HepG2 (cell line): ENCODE results near the gene ABAT. TPM values are rescaled to one million over a fixed set of nuclear protein-coding genes. Genes with fewer than 3 reads are reported as not detected.

Experiments used
- ATAC-seq: fragments of 200-7000 bp; cut with Tn5 transposase; 3 replicates; pipeline ENCODE4 v1.9.1; 2020; ENCODE audit warnings: mild to moderate bottlenecking, moderate library complexity
- BruUV-seq: library from RNA; stranded (reverse); fragments of 400-500 nt; replicated peaks from 2 replicates; lab custom pipeline; 2021; lab: Mats Ljungman, UMichigan
- CTCF ChIA-PET: fragments of 300-600 bp; formaldehyde crosslinking; extraction: SDS; loops from one replicate; lab custom pipeline; 2021; ENCODE audit warnings: low total read pairs, inconsistent platforms, low intra/inter-chr PET ratio; lab: Yijun Ruan, JAX
- POLR2A ChIA-PET: fragments of 350-600 bp; sonication (Branson Sonifier 250); formaldehyde crosslinking; loops from one replicate; lab custom pipeline; 2020; ENCODE audit warnings: antibody characterized with exemption, inconsistent platforms; lab: Yijun Ruan, JAX
- DNase-seq: peaks from one replicate; pipeline ENCODE4 v3.0.0-alpha.2; 2015; ENCODE audit warnings: low spot score
- FAIRE-seq: peaks from 3 replicates; lab custom pipeline; 2011; peaks lifted over from hg19 to GRCh38; lab: Jason Lieb, UNC
- H2AFZ ChIP-seq: one replicate; pipeline ENCODE4 v1.6.1; 2011; ENCODE audit warnings: low read length, inconsistent platforms
- H3K27ac ChIP-seq: fragments of 300-600 bp; 3 replicates; pipeline ENCODE4 v1.8.0; 2011; ENCODE audit warnings: mixed run types, mild to moderate bottlenecking, mixed read lengths, low read length, inconsistent platforms; ENCODE audit not compliant: insufficient read depth; ENCODE audit errors: extremely low read length
- H3K27me3 ChIP-seq, 2 experiments: fragments of 200-600 bp in 1 of 2; 2 replicates in 1 of 2; 3 replicates in 1 of 2; pipeline versions ENCODE4 v1.6.0 to v1.8.0; 2011; ENCODE audit warnings: low read length in 2 of 2, mild to moderate bottlenecking in 2 of 2, moderate library complexity in 2 of 2, inconsistent platforms in 1 of 2; ENCODE audit not compliant: insufficient read depth in 2 of 2, control insufficient read depth in 1 of 2
- H3K36me3 ChIP-seq, 2 experiments: fragments of 200-600 bp in 1 of 2; replicated peaks in 1 of 2; 2 replicates in 1 of 2; 3 replicates in 1 of 2; pipeline versions ENCODE4 v1.5.1 to v1.8.0; 2011; ENCODE audit warnings: low read length in 2 of 2, inconsistent platforms in 1 of 2; ENCODE audit not compliant: insufficient read depth in 2 of 2, control insufficient read depth in 1 of 2
- H3K4me1 ChIP-seq: 2 replicates; pipeline ENCODE4 v1.5.1; 2012; ENCODE audit warnings: low read length, inconsistent platforms; ENCODE audit not compliant: insufficient read depth
- H3K4me2 ChIP-seq: 2 replicates; pipeline ENCODE4 v1.6.0; 2011; ENCODE audit warnings: low read depth, low read length, inconsistent platforms
- H3K4me3 ChIP-seq, 3 experiments: fragments of 200-600 bp in 1 of 3; sonication (generic), shearing (Covaris generic) in 1 of 3; replicated peaks in 1 of 3; 2 replicates each; pipeline ENCODE4 v1.5.1; 2011 to 2016; ENCODE audit warnings: low read length in 3 of 3, inconsistent platforms in 2 of 3, low read depth in 2 of 3, mild to moderate bottlenecking in 2 of 3, control low read depth in 1 of 3, mixed read lengths in 1 of 3; ENCODE audit not compliant: insufficient read depth in 1 of 3
- H3K79me2 ChIP-seq: one replicate; pipeline ENCODE4 v1.6.1; 2011; ENCODE audit warnings: low read length, inconsistent platforms; ENCODE audit not compliant: insufficient read depth
- H3K9ac ChIP-seq: 2 replicates; pipeline ENCODE4 v1.6.0; 2011; ENCODE audit warnings: mild to moderate bottlenecking, low read depth, low read length, inconsistent platforms; ENCODE audit not compliant: insufficient read depth
- H3K9me3 ChIP-seq: 2 replicates; pipeline ENCODE4 v1.5.1; 2012; ENCODE audit warnings: mild to moderate bottlenecking, low read length
- H4K20me1 ChIP-seq: 2 replicates; pipeline ENCODE4 v1.6.0; 2011; ENCODE audit warnings: inconsistent platforms, mild to moderate bottlenecking, low read length, moderate library complexity; ENCODE audit not compliant: insufficient read depth
- AGO2 ChIP-seq: fragments of 200-400 bp; formaldehyde crosslinking; optimal IDR thresholded peaks from 2 replicates; pipeline ENCODE3; 2017; ENCODE audit warnings: mild to moderate bottlenecking, low read depth, low read length, moderate library complexity
- HMGA1 ChIP-seq: sonication (generic); formaldehyde crosslinking; conservative IDR thresholded peaks from 2 replicates; pipeline ENCODE4 v1.4.0; 2020; ENCODE audit warnings: missing genetic modification reagents
- HNF4A ChIP-seq: sonication (generic); formaldehyde crosslinking; IDR thresholded peaks from 2 replicates; pipeline ENCODE4 v1.4.0; 2020; ENCODE audit warnings: missing genetic modification reagents
- MAFG ChIP-seq: sonication (generic); formaldehyde crosslinking; IDR thresholded peaks from 2 replicates; pipeline ENCODE4 v1.5.1; 2020; ENCODE audit warnings: mild to moderate bottlenecking, missing genetic modification reagents
- PHF20 ChIP-seq: sonication (generic); formaldehyde crosslinking; IDR thresholded peaks from 2 replicates; pipeline ENCODE4 v1.5.0; 2020; ENCODE audit warnings: mild to moderate bottlenecking, missing genetic modification reagents
- RBM39 ChIP-seq: fragments of 200-400 bp; formaldehyde crosslinking; IDR thresholded peaks from one replicate; pipeline ENCODE4 v1.6.1; 2018; ENCODE audit warnings: antibody characterized with exemption, mild to moderate bottlenecking, low read depth, low read length; ENCODE audit not compliant: poor library complexity, severe bottlenecking
- SOX5 ChIP-seq: IDR thresholded peaks from 2 replicates; pipeline ENCODE4 v1.6.1; 2016; ENCODE audit warnings: borderline replicate concordance
- SRSF9 ChIP-seq: fragments of 200-400 bp; formaldehyde crosslinking; IDR thresholded peaks from 2 replicates; pipeline ENCODE4 v1.6.1; 2018; ENCODE audit warnings: borderline replicate concordance, mild to moderate bottlenecking, low read depth, low read length; ENCODE audit not compliant: insufficient read depth, poor library complexity, severe bottlenecking
- WIZ ChIP-seq: sonication (generic); formaldehyde crosslinking; IDR thresholded peaks from 2 replicates; pipeline ENCODE4 v1.5.1; 2020; ENCODE audit warnings: mild to moderate bottlenecking, missing genetic modification reagents
- ZNF326 ChIP-seq: sonication (generic); formaldehyde crosslinking; IDR thresholded peaks from 2 replicates; pipeline ENCODE4 v1.4.0; 2020; ENCODE audit warnings: missing genetic modification reagents, borderline replicate concordance
- ZNF430 ChIP-seq: sonication (generic); formaldehyde crosslinking; IDR thresholded peaks from 2 replicates; pipeline ENCODE4 v1.9.0; 2021; ENCODE audit warnings: mild to moderate bottlenecking, missing genetic modification reagents
- ZNF547 ChIP-seq: sonication (generic); formaldehyde crosslinking; IDR thresholded peaks from 2 replicates; pipeline ENCODE4 v1.5.1; 2020; ENCODE audit warnings: mild to moderate bottlenecking, missing genetic modification reagents
- ZNF609 ChIP-seq: sonication (generic); formaldehyde crosslinking; IDR thresholded peaks from 2 replicates; pipeline ENCODE4 v1.4.0; 2020; ENCODE audit warnings: mild to moderate bottlenecking, missing genetic modification reagents, borderline replicate concordance
- ZNF713 ChIP-seq: sonication (generic); formaldehyde crosslinking; IDR thresholded peaks from 2 replicates; pipeline ENCODE4 v1.4.0; 2020; ENCODE audit warnings: mild to moderate bottlenecking, missing genetic modification reagents
- ZNF891 ChIP-seq: sonication (generic); formaldehyde crosslinking; IDR thresholded peaks from 2 replicates; pipeline ENCODE4 v1.5.0; 2020; ENCODE audit warnings: mild to moderate bottlenecking, missing genetic modification reagents
- WGBS: methylation state at CpG from one replicate; pipeline ENCODE4 v1.1.6; 2017; ENCODE audit warnings: low lambda C conversion rate; 5-methylcytosine and 5-hydroxymethylcytosine counted together
- in situ Hi-C: cut with HindIII; loops from 2 replicates; pipeline ENCODE4 v1.10.0; 2017; ENCODE audit warnings: low pct_unique_long_range_greater_than_20kb; ENCODE audit not compliant: extremely low pct_ligation_motif_present
- intact Hi-C: fragments of 100-400 bp; cut with micrococcal nuclease; formaldehyde crosslinking; loops from one replicate; pipeline ENCODE4 v1.10.0; 2022; ENCODE audit not compliant: unreplicated experiment
- polyA plus RNA-seq, 8 experiments: library from polyadenylated mRNA; depleted of rRNA in 3 of 8; stranded (reverse) in 7 of 8; unstranded in 1 of 8; fragments of >200 nt; fragmentation: Illumina TruSeq in 4 of 8; extraction: Trizol in 4 of 8; gene quantifications; 2 replicates each; pipeline versions ENCODE4 v1.2.1 to v1.2.3, GENCODE V29; 2011 to 2016; ENCODE audit warnings: low read depth in 4 of 8, missing spikeins in 1 of 8, mixed read lengths in 1 of 8; ENCODE audit not compliant: insufficient read depth in 1 of 8
- total RNA-seq, 5 experiments: library from RNA; depleted of rRNA; stranded (reverse); fragments of >200 nt; fragmentation: Illumina TruSeq; extraction: Trizol; gene quantifications; 2 replicates each; pipeline ENCODE4 v1.2.3, GENCODE V29; 2016; ENCODE audit warnings: low read depth in 1 of 5

Gene ABAT
- total and polyA plus RNA-seq, 2 of the 13 experiments (the other 11 are each of a cell fraction or from before 2014, with no cell fraction given), result 47.6 to 97.3 TPM

- no peak for TF ChIP-seq ZNF326 (CRISPR knock-in tag)
- TF ChIP-seq ZNF430 (CRISPR knock-in tag), result no peak
- TF ChIP-seq PHF20 (CRISPR knock-in tag), result no peak
- no peak for TF ChIP-seq SRSF9
- TF ChIP-seq ZNF713 (CRISPR knock-in tag), result no peak
- TF ChIP-seq HNF4A (CRISPR knock-in tag), result no peak
- TF ChIP-seq MAFG (CRISPR knock-in tag), result no peak
- TF ChIP-seq ZNF547 (CRISPR knock-in tag), result no peak
- no peak for TF ChIP-seq RBM39
- no peak for TF ChIP-seq WIZ
These were observed 89.5 kb downstream of the ABAT start (continued) for GRCh38 chr16:8763899-8764298.

GRCh38 chr16:8764525-8765250 is 90.3 kb downstream of the ABAT start:
- DNase-seq (no peak), FAIRE-seq (no peak), ATAC-seq (no peak)
- no peaks in the 10 kb centered on the region for H3K79me2 ChIP-seq
- 98% methylated on average over 18 of the region's 18 CpGs for WGBS
- no peak for TF ChIP-seq HMGA1
- peak; percentile 43 for TF ChIP-seq AGO2
- TF ChIP-seq ZNF891 (CRISPR knock-in tag), result 0 out of 2 replicates have a peak, but pooled peaks have one; percentile 11
- TF ChIP-seq ZNF609 (CRISPR knock-in tag), result no peak
- no peak for TF ChIP-seq SOX5 (CRISPR knock-in tag)
- no peak overlapping the region for H3K27ac ChIP-seq
- no peak overlapping the region for H3K4me2 ChIP-seq
- no peaks in the 10 kb centered on the region for H3K27me3 ChIP-seq
- no peaks in the 10 kb centered on the region for H3K9me3 ChIP-seq
- H4K20me1 ChIP-seq, result no peaks in the 10 kb centered on the region
- H3K4me1 ChIP-seq, result no peaks in the 10 kb centered on the region
- no peak overlapping the region for H3K9ac ChIP-seq
- intact Hi-C loops, result loop anchor here (5.0 kb wide), 1 partner anchor 1508 kb away; no protein-coding TSS in a partner anchor
- CTCF ChIA-PET, result no interaction called here
- POLR2A ChIA-PET, result no interaction called here
- no TSS peak for BruUV-seq
- H3K4me3 ChIP-seq, result no peak overlapping the region
- peaks cover 31 to 73% of the 10 kb centered on the region in 2 experiments for H3K36me3 ChIP-seq
- no peak overlapping the region for H2AFZ ChIP-seq
- in situ Hi-C loops, result no loop called here
